Endometrial microvascular endothelial cells (primary cell): Measurements from ENCODE around the gene SAMD11. TPM values are rescaled to one million over a fixed set of nuclear protein-coding genes. Genes with fewer than 3 reads are reported as not detected.
"Not testable (repeated sequence)": the region's sequence is repeated elsewhere in the genome, so short reads cannot be mapped to it uniquely, and the experiment has no call there.

Experiments
- in situ Hi-C: cut with HindIII; loops from 2 replicates; pipeline ENCODE4 v1.10.0; 2017; ENCODE audit warnings: low sequenced_read_pairs, low pct_unique_long_range_greater_than_20kb; ENCODE audit errors: inconsistent ontology term
- total RNA-seq: library from RNA; depleted of rRNA; stranded (reverse); fragments of >200 nt; gene quantifications from one replicate; pipeline ENCODE4 v1.2.3, GENCODE V29; 2015; ENCODE audit errors: inconsistent ontology term

Gene SAMD11
- total RNA-seq, 1 donor from 2014 or later = 0.19 TPM

DNA sequence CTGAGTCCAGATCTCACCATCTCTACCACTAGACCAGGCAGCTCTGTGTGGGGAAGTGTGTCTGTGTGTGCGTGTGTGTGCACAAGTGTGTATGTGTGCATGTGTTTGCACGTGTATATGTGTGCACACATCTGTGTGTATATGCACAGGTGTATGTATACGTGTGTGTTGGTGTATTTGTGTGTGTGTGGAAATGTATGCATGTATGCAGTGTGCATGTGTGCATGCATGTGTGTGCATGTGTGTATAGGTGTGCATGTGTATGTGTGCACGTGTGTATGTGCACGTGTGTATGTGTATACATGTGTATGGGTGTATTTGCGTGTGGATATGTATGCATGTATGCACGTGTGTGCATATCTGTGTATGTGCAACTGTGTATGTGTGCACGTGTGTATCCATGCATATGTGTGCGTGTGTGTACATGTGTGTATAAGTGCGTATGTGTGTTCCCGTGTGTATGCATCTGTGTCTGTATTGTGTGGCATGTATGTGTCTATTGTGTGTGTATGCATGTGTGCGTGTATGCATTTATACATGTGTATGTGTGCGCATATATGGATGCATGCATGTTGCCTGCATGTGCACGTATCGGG, 45.6 kb downstream of the SAMD11 start:
- in situ Hi-C loops = no loop called here

DNA sequence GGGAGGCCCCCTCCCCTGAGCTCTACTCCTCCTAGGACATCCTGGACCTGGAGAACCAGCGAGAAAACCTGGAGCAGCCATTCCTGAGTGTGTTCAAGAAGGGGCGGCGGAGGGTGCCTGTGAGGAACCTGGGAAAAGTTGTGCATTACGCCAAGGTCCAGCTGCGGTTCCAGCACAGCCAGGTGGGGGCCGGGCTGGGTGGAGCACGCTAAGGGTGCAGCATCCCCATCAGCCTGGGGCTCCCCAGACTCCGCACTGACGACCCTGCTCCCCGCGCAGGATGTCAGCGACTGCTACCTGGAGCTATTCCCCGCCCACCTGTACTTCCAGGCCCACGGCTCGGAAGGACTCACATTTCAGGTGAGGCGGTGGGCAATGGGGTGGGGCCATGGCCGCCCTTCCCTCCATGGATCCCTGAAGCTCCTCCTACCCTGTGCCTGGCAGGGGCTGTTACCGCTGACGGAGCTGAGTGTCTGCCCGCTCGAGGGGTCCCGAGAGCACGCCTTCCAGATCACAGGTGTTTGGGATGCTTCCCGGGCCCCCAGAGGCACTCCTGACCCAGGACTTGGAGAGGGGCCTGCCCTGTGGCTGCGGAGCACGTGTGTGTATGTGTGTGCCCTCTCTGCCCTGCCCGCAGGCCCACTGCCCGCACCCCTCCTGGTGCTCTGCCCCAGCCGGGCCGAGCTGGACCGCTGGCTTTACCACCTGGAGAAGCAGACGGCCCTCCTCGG, 46.7 kb downstream of the SAMD11 start:
- in situ Hi-C loops = no loop called here

DNA sequence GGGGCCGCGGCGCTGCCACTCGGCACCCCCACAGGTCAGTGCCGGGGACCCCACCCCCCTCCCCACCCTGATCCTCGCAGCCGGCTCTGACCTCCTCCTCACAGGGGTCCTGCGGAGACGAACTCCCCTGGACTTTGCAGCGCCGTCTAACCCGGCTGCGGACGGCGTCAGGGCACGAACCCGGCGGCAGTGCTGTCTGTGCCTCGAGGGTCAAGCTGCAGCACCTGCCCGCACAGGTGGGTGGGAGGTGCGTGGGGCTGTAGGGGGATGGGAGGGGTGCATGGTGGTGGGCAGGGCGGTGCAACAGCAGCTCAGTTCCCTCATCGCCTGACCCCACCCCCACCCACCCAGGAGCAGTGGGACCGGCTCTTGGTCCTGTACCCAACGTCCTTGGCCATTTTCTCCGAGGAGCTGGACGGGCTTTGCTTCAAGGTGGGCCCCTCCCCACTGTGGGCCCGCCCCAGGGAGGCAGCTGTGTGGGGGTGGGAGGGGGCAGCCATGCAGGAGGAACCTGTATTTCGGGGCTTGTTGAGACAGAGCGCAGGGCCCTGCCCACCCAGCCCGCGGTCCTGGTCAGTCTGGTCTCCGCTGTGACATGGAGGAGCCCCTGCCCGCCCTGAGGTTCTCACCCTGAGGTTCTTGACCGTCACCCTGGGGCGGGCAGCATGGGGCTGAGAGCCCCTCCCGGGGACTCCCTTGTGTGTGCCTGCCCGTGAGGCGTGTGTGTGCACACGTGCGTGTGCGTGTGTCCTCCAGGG, 47.4 kb downstream of the SAMD11 start:
- in situ Hi-C loops = no loop called here

DNA sequence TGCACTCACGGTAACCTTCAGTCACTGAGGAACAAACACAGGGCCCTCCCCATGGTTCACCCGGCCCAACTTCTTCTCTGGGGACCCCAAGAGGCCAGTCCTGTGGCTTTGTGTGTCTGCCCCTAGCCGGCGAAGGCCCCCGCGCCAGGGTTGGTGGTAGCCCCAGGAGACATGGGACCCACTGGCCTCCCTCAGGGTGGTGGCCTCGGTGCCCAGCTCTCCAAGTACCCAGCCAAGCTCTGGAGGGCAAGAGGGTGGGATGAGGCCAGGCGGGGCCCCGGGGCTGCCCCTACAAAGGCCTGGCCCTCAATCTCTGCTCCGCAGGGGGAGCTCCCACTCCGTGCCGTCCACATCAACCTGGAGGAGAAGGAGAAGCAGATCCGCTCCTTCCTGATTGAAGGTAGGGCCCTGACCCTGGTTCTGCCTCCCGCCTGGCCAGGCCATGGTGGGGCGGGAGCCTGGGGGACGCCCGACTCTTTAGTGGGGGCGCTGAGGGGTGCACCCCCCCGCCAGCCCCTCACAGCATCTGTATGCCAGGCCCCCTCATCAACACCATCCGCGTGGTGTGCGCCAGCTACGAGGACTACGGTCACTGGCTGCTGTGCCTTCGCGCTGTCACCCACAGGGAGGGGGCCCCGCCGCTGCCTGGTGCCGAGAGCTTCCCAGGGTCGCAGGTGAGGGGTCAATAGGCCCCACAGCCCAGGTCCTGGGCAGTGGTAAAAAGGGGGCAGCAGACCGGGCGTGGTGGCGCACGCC, 48.2 kb downstream of the SAMD11 start:
- in situ Hi-C loops = no loop called here

DNA sequence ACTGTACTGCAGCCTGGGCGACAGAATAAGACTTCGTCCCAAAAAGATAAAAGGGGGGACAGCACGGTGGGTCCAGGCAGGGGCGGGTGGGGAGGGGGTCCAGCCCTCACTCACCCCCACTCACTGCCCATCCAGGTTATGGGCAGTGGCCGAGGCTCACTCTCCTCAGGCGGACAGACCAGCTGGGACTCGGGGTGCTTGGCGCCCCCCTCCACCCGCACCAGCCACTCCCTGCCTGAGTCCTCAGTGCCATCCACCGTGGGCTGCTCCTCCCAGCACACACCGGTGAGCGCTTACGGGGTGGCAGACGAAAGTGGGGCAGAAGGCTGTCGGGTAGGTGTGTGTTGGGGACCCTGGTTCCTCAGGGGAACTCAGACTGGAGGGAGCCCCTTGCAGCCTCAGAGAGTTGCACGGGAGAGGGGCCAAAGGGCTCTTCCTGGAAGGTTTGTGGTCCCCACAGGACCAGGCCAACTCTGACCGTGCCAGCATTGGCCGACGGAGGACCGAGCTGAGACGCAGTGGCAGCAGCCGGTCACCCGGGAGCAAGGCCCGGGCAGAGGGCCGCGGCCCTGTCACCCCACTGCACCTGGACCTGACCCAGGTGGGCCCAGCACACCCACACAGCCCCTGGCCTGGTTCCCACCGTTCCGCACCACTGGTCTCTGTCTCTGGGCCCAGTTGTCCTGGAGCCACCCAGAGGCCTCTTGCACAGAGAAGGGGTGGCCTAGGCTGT, 49.2 kb downstream of the SAMD11 start:
- in situ Hi-C loops = no loop called here

DNA sequence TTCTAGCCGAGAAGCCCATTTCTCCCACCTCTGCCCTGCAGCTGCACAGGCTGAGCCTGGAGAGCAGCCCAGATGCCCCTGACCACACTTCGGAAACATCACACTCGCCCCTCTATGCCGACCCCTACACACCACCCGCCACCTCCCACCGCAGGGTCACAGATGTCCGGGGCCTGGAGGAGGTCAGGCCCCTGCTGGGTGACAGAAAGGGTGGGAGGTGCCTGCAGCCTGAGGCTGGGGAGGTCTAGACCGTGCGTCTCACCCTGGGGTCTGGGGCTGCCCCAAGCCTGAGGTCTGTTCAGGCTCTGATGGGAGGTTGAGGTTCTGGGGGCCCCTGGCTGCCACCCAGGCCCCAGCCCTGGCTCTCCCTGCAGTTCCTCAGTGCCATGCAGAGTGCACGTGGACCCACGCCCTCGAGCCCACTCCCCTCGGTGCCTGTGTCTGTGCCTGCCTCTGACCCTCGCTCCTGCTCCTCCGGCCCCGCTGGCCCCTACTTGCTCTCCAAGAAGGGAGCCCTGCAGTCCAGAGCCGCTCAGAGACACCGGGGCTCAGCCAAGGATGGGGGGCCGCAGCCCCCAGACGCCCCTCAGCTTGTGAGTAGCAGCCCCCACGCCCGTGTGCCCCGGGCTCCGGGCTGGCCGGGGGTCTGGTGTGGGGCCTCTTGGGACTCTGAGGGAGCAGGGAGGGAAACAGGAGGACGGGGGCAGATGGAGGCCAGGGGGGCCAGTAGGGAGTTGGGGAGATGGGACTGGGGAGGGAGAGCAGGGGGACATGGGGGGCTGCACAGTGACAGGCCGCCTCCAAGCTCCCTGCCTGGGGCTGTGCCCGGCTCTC, 50.0 kb downstream of the SAMD11 start:
- in situ Hi-C loops = no loop called here

DNA sequence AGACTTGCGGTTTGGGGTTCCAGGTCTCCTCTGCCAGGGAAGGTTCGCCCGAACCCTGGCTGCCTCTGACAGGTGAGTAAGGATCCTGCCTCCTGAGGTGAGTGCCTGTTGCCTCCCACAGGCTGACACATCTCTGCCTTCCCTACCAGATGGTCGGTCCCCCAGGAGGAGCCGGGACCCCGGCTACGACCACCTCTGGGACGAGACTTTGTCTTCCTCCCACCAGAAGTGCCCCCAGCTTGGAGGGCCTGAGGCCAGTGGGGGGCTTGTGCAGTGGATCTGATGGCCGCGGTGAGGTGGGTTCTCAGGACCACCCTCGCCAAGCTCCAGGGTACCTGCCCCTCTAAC, 50.5 kb downstream of the SAMD11 start:
- in situ Hi-C loops = no loop called here

DNA sequence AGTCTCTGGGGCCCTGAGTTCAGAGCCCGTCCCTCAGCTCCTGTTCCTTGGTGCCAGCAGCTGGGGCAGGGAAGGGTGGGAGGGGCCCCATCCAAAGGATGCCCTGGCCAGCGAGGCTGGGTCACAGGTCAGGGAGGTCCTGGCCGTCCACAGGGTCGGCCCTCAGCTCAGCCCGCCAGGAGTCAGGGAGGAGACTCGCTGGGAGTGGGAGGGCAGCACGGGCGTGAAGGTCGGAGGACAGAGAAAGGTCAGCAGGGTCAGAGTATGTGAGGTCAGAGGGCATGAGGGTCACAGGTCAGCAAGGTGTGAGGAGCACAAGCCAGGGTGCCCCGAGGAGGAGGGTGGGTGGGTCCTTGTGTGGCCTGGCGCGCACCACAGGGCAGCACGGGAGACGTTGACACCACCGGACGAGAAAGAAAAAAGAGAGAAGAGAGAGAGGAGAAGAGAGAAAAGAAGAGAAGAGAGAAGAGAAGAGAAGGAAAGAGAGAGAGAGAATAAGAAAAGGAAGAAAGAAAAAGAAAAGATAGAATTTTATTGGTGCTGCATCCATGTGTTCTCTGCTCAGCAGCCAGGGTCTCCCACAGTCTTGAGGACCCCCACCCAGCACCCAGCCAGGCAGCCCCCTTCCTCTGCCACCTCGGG, 51.1 kb downstream of the SAMD11 start:
- in situ Hi-C loops = no loop called here

DNA sequence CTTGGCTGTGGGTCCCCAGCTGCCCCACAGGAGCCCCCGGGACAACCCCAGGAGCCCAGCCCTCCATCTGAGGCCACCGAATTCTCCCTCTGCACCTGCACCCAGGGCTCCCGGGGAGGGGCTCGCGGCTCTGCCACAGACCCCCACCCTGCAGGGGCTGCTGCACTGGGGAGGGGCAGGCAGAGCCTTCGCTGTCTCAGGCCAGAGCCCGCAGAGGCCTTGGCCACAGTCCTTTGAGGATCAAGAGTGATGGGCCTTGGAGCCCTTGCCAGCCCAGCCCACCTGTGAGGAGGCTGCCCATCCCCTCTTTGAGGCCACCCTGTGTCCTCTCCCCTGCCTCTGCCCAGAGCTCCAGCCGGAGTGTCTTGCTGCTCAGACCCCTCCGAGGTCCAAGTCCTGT, 51.6 kb downstream of the SAMD11 start:
- in situ Hi-C loops = no loop called here

DNA sequence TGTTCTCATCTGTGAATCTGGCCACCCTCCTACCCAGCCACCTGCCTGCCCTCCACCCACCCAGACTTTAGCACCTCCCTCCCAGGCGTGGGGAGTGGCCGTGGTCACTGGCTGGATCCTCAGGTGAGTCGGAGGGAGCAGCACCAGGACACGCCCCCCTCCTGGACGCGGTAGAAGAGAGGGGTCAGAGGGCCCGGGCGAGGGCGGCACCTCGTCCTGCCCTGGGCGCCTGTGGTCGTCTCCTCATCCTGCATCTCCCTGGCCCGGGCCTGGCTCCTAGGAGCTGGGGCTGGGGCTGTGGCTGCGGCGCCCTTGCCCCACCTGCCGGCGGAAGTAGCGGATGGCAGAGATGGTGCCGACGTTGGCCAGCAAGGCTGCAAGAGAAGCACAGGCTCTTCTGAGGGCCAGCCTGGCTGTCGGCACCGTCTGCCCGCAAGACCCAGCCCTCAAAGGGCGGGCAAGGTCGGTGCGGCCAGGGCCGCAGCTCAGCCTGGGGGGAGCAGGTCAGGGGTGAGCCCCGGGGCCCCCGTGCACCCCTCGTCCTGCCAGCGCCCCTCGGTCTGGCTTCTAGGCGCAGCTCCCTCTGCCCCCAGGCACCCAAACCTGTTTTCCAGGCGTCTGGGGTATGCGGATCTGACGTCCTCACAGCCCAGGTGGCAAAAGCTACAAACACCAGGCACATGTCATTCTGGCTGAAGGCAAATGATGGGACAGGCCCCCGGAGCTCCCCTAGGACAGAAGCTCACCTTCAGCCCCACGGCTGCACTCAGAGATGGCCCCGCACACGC, 52.4 kb downstream of the SAMD11 start:
- in situ Hi-C loops = no loop called here

DNA sequence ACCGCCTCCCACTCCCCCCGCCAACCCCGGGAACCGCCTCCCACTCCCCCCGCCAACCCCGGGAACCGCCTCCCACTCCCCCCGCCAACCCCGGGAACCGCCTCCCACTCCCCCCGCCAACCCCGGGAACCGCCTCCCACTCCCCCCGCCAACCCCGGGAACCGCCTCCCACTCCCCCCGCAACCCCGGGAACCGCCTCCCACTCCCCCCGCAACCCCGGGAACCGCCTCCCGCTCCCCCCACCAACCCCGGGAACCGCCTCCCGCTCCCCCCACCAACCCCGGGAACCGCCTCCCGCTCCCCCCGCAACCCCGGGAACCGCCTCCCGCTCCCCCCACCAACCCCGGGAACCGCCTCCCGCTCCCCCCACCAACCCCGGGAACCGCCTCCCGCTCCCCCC, 53.1 kb downstream of the SAMD11 start:
- in situ Hi-C loops = not testable (repeated sequence)

DNA sequence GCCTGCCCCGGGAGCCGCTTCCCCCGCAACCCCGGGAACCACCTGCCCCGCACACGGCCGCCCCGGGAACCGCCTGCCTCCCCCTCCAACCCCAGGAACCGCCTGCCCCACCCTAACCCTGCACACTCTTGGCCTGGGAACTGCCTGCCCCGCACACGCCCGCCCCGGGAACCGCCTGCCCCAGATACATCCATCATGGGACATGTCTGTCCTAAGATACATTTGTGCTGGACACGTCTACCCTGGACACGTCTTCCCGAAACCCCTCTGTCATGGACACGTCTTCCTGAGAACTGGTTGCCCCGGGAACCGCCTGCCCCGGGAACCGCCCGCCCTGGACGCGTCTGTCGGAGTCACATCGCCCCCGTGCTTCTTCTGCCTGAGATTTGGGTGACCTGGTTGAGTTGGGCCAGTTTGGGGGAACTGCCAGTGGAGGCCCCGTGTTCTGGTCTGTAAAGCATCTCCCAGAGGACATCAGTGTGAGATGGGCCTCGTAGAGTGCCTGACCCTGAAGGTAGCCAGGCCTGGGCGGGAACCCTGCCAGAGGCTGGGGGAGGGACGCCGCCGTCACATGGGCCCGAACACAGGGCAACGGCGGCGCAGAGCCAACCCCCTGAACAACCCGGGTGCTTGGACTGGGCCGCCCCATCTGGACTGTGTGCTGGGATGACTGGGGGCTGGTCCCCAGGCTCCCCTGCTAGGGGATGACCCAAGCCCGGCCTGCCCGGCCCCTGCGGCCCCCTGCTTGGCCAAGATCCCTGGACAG, 54.5 kb downstream of the SAMD11 start:
- in situ Hi-C loops = no loop called here

DNA sequence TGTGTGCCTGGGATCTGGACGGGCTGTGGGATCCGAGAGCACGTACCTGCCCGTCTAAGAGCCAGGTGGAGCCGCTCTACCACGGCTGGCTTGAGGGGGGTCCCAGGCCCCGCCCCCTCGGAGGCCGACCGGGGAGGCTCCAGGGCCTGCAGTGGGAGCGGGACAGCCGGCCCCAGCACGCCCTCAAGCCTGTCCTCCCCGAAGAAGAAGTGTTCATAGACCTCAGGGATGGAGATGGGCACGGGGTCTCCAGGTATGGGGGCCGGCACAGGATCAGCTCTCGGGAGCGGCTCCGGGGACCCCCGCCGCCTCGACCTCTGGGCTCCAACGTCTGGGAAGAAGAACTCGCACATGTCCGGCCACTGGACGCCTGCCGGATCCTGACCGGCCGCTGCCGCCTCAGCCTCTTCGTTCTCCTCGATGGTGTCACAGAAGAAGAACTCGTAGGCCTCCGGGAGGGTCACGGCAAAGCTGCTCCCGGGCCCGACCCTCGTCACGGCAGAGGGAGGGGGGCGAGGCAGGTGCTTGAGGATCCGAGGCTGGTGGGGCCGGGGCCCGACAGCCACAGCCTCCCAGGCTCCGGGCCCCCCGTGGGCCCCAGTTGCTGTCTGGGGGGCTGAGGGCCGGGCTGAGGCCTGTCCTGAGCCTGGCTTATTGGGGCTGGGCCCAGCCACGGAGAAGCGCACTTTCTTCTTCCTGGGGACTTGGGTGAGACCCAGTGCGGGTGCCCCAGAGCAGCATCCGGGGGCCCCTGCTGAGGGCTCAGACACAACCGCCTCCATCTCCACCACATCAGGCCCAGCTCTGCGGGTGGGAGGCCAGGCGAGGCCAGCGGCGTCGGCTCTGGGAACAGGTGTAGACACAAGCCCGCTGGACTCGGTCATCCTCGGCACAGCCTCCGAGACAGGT, 55.4 kb downstream of the SAMD11 start:
- in situ Hi-C loops = no loop called here

DNA sequence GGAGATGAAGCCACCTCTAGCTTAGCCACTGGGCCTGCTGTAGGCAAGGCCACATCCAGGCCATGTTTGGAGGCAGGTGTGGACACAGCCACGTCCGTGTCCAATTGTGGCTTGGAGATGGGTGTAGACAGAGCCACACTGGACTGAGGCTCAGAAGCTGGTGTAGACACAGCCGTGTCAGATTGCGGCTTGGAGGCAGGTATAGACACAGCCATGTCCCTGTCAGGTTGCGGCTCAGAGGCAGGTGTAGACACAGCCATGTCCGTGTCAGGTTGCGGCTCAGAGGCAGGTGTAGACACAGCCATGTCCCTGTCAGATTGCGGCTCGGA, 56.0 kb downstream of the SAMD11 start:
- in situ Hi-C loops = no loop called here

DNA sequence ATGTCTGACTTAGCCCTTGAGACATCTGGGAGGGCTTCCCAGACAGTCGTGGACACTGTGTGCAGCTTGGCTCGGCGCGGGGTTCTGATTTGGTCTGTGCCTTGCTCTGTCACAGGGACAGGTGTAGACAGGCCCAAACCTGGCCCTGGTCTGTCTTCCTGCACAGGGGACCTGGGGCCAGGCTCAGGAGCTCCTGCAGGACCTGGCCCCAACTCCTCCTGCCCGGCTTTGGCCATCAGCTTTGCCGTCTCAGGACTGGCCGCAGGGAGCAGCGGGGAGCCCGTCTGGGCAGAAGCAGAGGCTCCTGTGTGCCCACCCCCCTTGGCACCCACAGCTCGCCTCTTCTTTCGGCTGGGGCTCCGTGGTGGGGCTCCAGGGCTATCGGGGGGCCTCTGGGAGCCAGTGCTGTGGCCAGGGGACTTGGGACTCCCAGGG, 56.4 kb downstream of the SAMD11 start:
- in situ Hi-C loops = no loop called here
